A673 (cell line): ENCODE data around the gene DMRTA1. TPM values are rescaled to one million over a fixed set of nuclear protein-coding genes. Genes with fewer than 3 reads are reported as not detected.

Source experiments
- BruUV-seq: library from RNA; stranded (reverse); fragments of 400-500 nt; replicated peaks from 2 replicates; lab custom pipeline; 2021; lab: Mats Ljungman, UMichigan
- CTCF ChIA-PET: fragments of 300-600 bp; sonication (Branson Sonifier 250); formaldehyde crosslinking; loops from one replicate; lab custom pipeline; 2022; ENCODE audit warnings: antibody characterized with exemption; lab: Charles Lee
- POLR2A ChIA-PET: fragments of 300-600 bp; sonication (Branson Sonifier 250); formaldehyde crosslinking; loops from one replicate; lab custom pipeline; 2022; ENCODE audit warnings: antibody characterized with exemption; ENCODE audit not compliant: low non-redundant PET; lab: Charles Lee
- DNase-seq: peaks from one replicate; pipeline ENCODE4 v3.0.0-alpha.2; 2015; ENCODE audit warnings: low spot score
- H3K27ac ChIP-seq: fragments of 200-600 bp; sonication (generic); 2 replicates; pipeline ENCODE4 v1.5.1; 2016; ENCODE audit warnings: mixed run types, low read depth, mild to moderate bottlenecking, mixed read lengths, antibody characterized with exemption, low read length; ENCODE audit not compliant: poor library complexity, severe bottlenecking
- H3K27me3 ChIP-seq: fragments of 200-600 bp; sonication (generic); replicated peaks from 2 replicates; pipeline ENCODE4 v1.6.1; 2017; ENCODE audit warnings: mixed run types, low read depth, mild to moderate bottlenecking, mixed read lengths, antibody characterized with exemption, low read length; ENCODE audit not compliant: insufficient read depth, poor library complexity
- H3K36me3 ChIP-seq: fragments of 200-600 bp; sonication (generic); 2 replicates; pipeline ENCODE4 v1.6.1; 2016; ENCODE audit warnings: mixed run types, mild to moderate bottlenecking, mixed read lengths, antibody characterized with exemption, low read length; ENCODE audit not compliant: insufficient read depth, poor library complexity, severe bottlenecking
- H3K4me1 ChIP-seq: fragments of 200-600 bp; sonication (generic); 2 replicates; pipeline ENCODE4 v1.6.1; 2017; ENCODE audit warnings: mixed run types, mild to moderate bottlenecking, mixed read lengths, antibody characterized with exemption, low read length; ENCODE audit not compliant: insufficient read depth, poor library complexity, severe bottlenecking
- H3K4me3 ChIP-seq: fragments of 200-600 bp; sonication (generic); 2 replicates; pipeline ENCODE4 v1.5.1; 2016; ENCODE audit warnings: low read depth, mixed run types, mild to moderate bottlenecking, mixed read lengths, low read length; ENCODE audit not compliant: poor library complexity, severe bottlenecking
- H3K9me3 ChIP-seq: fragments of 200-600 bp; sonication (generic); 2 replicates; pipeline ENCODE4 v1.6.1; 2016; ENCODE audit warnings: mixed run types, low read depth, mild to moderate bottlenecking, mixed read lengths, antibody characterized with exemption, low read length; ENCODE audit not compliant: poor library complexity, severe bottlenecking
- EZH2 ChIP-seq: fragments of 200-600 bp; sonication (generic); IDR thresholded peaks from 2 replicates; pipeline ENCODE4 v1.6.1; 2017; ENCODE audit warnings: borderline replicate concordance, low read depth, mild to moderate bottlenecking, mixed read lengths, antibody characterized with exemption, low read length; ENCODE audit not compliant: poor library complexity, severe bottlenecking
- intact Hi-C: fragments of 100-400 bp; cut with micrococcal nuclease; formaldehyde crosslinking; loops from one replicate; pipeline ENCODE4 v1.10.0; 2022; ENCODE audit not compliant: unreplicated experiment
- total RNA-seq: library from RNA; stranded (reverse); gene quantifications from 2 replicates; pipeline ENCODE4 v1.2.3, GENCODE V29; 2021
- TF ChIP-seq, protein P1 (sequence below): fragments of 300-800, 200-600 bp; sonication (generic); conservative IDR thresholded peaks from 2 replicates; pipeline ENCODE4 v1.5.1; 2017; ENCODE audit warnings: low read depth, mild to moderate bottlenecking, antibody characterized with exemption, low read length, moderate library complexity, mixed read lengths

The DMRTA1 gene
- total RNA-seq, 1 experiment from 2014 or later = 0.41 TPM

DNA sequence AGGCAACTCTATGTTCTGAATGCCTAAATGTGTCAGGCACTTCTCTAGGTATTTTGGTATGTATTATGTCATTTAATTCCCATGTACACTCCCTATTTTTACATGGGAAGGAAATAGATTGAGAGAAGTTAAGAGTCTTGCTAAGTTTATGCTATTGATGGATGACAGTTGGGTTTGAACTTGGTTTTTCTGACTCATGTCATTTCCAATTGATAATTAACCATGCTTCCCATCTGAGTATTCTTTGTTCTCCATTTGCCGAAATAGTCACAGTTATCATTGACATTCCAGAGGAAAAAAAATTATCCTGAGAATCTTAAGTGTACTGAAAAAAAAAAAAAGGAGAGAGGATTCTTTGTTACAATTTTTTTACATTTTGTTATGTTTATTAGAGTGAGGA, 23.1 kb upstream of the DMRTA1 start:
- no peak for DNase-seq
- no peaks in the 10 kb centered on the region for H3K36me3 ChIP-seq
- no TSS peak for BruUV-seq
- H3K4me1 ChIP-seq = no peaks in the 10 kb centered on the region
- intact Hi-C loops = no loop called here
- H3K27me3 ChIP-seq = no peaks in the 10 kb centered on the region
- TF ChIP-seq, protein P1, sequence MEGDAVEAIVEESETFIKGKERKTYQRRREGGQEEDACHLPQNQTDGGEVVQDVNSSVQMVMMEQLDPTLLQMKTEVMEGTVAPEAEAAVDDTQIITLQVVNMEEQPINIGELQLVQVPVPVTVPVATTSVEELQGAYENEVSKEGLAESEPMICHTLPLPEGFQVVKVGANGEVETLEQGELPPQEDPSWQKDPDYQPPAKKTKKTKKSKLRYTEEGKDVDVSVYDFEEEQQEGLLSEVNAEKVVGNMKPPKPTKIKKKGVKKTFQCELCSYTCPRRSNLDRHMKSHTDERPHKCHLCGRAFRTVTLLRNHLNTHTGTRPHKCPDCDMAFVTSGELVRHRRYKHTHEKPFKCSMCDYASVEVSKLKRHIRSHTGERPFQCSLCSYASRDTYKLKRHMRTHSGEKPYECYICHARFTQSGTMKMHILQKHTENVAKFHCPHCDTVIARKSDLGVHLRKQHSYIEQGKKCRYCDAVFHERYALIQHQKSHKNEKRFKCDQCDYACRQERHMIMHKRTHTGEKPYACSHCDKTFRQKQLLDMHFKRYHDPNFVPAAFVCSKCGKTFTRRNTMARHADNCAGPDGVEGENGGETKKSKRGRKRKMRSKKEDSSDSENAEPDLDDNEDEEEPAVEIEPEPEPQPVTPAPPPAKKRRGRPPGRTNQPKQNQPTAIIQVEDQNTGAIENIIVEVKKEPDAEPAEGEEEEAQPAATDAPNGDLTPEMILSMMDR = no peak
- TF ChIP-seq EZH2 = no peak
- ChIA-PET POLR2A (no interaction called here), CTCF (no interaction called here)
- H3K9me3 ChIP-seq = no peaks in the 10 kb centered on the region
- no peak overlapping the region for H3K27ac ChIP-seq
- H3K4me3 ChIP-seq = no peak overlapping the region

DNA sequence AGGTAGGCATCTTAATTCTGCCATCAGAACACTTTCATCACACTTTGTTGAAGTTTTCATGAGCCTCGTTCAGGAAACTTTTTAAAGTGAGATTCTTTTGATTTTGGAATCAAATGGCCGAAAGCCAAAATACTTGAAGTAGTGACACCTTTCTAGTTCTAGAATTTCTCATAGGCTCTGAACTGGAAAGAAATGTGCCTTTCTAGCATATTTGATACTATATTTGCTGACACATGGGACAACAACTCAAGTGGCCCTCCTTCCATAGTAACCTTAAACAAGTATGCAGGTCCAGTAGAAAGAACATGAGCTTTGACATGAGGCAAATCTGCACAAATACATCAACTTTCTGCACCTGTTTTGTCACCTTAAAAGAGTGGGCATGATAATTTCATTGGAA, 22.0 kb upstream of the DMRTA1 start:
- no peaks in the 10 kb centered on the region for H3K36me3 ChIP-seq
- CTCF ChIA-PET = no interaction called here
- intact Hi-C loops = no loop called here

DNA sequence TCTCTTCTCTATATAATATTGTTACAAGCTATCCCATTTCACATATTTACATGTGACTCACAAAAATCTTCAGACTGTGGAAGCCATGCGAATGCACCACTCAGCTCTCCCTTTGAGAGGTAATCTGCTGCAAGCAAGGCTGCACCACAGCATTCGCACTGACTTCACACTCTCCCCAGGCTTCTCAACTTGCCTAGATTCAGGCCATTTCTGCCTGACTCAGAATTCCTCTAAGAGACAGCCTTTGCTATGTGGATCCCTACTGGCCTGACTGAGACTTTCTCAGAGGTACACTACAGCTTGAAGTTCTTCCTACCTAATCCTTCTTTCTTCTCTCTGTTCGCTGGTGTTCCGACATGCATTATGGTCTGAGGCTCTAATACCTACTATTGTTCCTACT, 21.1 kb upstream of the DMRTA1 start:
- no peak for DNase-seq
- H3K27me3 ChIP-seq = no peaks in the 10 kb centered on the region
- H3K9me3 ChIP-seq = no peaks in the 10 kb centered on the region
- intact Hi-C loops = no loop called here
- no peak for TF ChIP-seq EZH2
- TF ChIP-seq, protein P1 = no peak
- BruUV-seq = no TSS peak
- ChIA-PET CTCF (no interaction called here), POLR2A (no interaction called here)
- no peaks in the 10 kb centered on the region for H3K36me3 ChIP-seq
- H3K4me1 ChIP-seq = no peaks in the 10 kb centered on the region
- H3K4me3 ChIP-seq = no peak overlapping the region
- H3K27ac ChIP-seq = no peak overlapping the region

More for the DNA sequence above, 22.0 kb upstream of the DMRTA1 start:
- H3K4me1 ChIP-seq = no peaks in the 10 kb centered on the region
- no TSS peak for BruUV-seq
- DNase-seq = no peak
- POLR2A ChIA-PET = no interaction called here
- no peak for TF ChIP-seq EZH2
- TF ChIP-seq, protein P1 = no peak
- no peak overlapping the region for H3K27ac ChIP-seq
- no peaks in the 10 kb centered on the region for H3K9me3 ChIP-seq
- no peaks in the 10 kb centered on the region for H3K27me3 ChIP-seq
- H3K4me3 ChIP-seq = no peak overlapping the region
